ENCODE results near the gene XCL2.
"Not testable (repeated sequence)": the region's sequence is repeated elsewhere in the genome, so short reads cannot be mapped to it uniquely, and the experiment has no call there.

The XCL2 gene

GRCh38 chr1:168543840-168544498 is at the start of gene XCL2:
XCL2 (minus strand) TSS chr1:168543997; CDS start chr1:168543964, 33 bp downstream.
- not testable (repeated sequence) for DNase-seq

- no peak for DNase-seq
These were observed 47.9 kb upstream of the XCL2 start for GRCh38 chr1:168591641-168592250.

GRCh38 chr1:168591066-168591465 is 47.3 kb upstream of the XCL2 start:
- no peak for DNase-seq

- no peak for DNase-seq
These were observed 45.4 kb upstream of the XCL2 start for GRCh38 chr1:168589167-168589566.

GRCh38 chr1:168585937-168586336 is 42.1 kb upstream of the XCL2 start:
- DNase-seq: no peak

GRCh38 chr1:168585191-168585590 is 41.4 kb upstream of the XCL2 start:
- no peak for DNase-seq

- DNase-seq: no peak
These were observed 39.8 kb upstream of the XCL2 start for GRCh38 chr1:168583571-168583970.

GRCh38 chr1:168582688-168583336 is 39.0 kb upstream of the XCL2 start:
- no peak for DNase-seq

- no peak for DNase-seq
These were observed 38.2 kb upstream of the XCL2 start for GRCh38 chr1:168581817-168582572.

GRCh38 chr1:168580991-168581390 is 37.2 kb upstream of the XCL2 start:
- not testable (repeated sequence) for DNase-seq

GRCh38 chr1:168580290-168580689 is 36.5 kb upstream of the XCL2 start:
- DNase-seq: not testable (repeated sequence)

- DNase-seq: not testable (repeated sequence)
These were observed 34.9 kb upstream of the XCL2 start for GRCh38 chr1:168578531-168579185.

GRCh38 chr1:168576245-168576688 is 32.5 kb upstream of the XCL2 start, which contains the start of gene XCL1:
XCL1 (plus strand) TSS chr1:168576605; CDS start chr1:168576638, 33 bp downstream.
- DNase-seq: not testable (repeated sequence)

GRCh38 chr1:168574234-168574633 is 30.4 kb upstream of the XCL2 start:
- not testable (repeated sequence) for DNase-seq

GRCh38 chr1:168572633-168573032 is 28.8 kb upstream of the XCL2 start:
- no peak for DNase-seq

- DNase-seq: no peak
These were observed 26.9 kb upstream of the XCL2 start for GRCh38 chr1:168570652-168571051.

GRCh38 chr1:168568346-168568745 is 24.5 kb upstream of the XCL2 start:
- no peak for DNase-seq

- no peak for DNase-seq
These were observed 23.8 kb upstream of the XCL2 start for GRCh38 chr1:168567568-168567967.

- no peak for DNase-seq
These were observed 23.2 kb upstream of the XCL2 start for GRCh38 chr1:168567007-168567406.

GRCh38 chr1:168565825-168566224 is 22.0 kb upstream of the XCL2 start:
- no peak for DNase-seq

GRCh38 chr1:168561989-168562388 is 18.2 kb upstream of the XCL2 start:
- DNase-seq: no peak

GRCh38 chr1:168560370-168560769 is 16.6 kb upstream of the XCL2 start:
- DNase-seq: no peak

GRCh38 chr1:168556647-168557046 is 12.8 kb upstream of the XCL2 start:
- no peak for DNase-seq
